ENCODE results near the gene GRIN2A. TPM values are rescaled to one million over a fixed set of nuclear protein-coding genes. Genes with fewer than 3 reads are reported as not detected.

Gene GRIN2A
- total and polyA plus RNA-seq, 2 donors (not counting 1 experiment from before 2014, with no cell fraction given), result 0.44 TPM; not detected in 1

GRCh38 chr16:9911989-9912388 is 270.2 kb downstream of the GRIN2A start:
- TF ChIP-seq CTCF (IDR thresholded peaks at IDR 0.05) (no peak), EZH2 (IDR thresholded peaks at IDR 0.05; ENCODE audit: borderline replicate concordance, insufficient read depth, low read depth, low read length, poor library complexity, severe bottlenecking) (no peak)
- H4K20me1 ChIP-seq (ENCODE audit: control insufficient read depth, insufficient read depth, low read length, poor library complexity, severe bottlenecking), result no peaks in the 10 kb centered on the region
- no peaks in the 10 kb centered on the region for H3K4me1 ChIP-seq (ENCODE audit: control insufficient read depth in 2 of 2, insufficient read depth in 2 of 2, low read length in 2 of 2)
- H3K9ac ChIP-seq (ENCODE audit: low read length), result no peak overlapping the region
- Mint-ChIP-seq H3K27ac (no peak overlapping the region), H3K27me3 (peaks cover 20% of the 10 kb centered on the region), H3K4me1 (no peaks in the 10 kb centered on the region), H3K9me3 (ENCODE audit: insufficient read depth) (no peaks in the 10 kb centered on the region), H3K4me3 (no peak overlapping the region)
- POLR2A ChIA-PET, result no interaction called here
- CTCF ChIA-PET, result no interaction called here
- H3K9me3 ChIP-seq (ENCODE audit: control extremely low read depth in 1 of 3, control insufficient read depth in 2 of 3, insufficient read depth in 1 of 3, low read length in 2 of 3), result no peaks in the 10 kb centered on the region
- ATAC-seq (ENCODE audit: low read depth) (no peak), DNase-seq (no peak)
- H3K4me3 ChIP-seq (ENCODE audit: control extremely low read depth in 1 of 5, extremely low read depth in 1 of 5, insufficient read depth in 1 of 5, low read depth in 2 of 5, low read length in 4 of 5), result no peak overlapping the region
- H2AFZ ChIP-seq (ENCODE audit: insufficient read depth, low read depth, low read length, poor library complexity, severe bottlenecking), result no peak overlapping the region
- no peak overlapping the region for H3K4me2 ChIP-seq (replicated peaks; ENCODE audit: low read depth, low read length, poor library complexity, severe bottlenecking)
- no peaks in the 10 kb centered on the region for H3K79me2 ChIP-seq (ENCODE audit: control insufficient read depth, insufficient read depth, low read length)
- intact Hi-C loops (cut with micrococcal nuclease), result no loop called here
- WGBS (ENCODE audit: insufficient coverage), result 87% methylated on average over 3 of the region's 4 CpGs
- H3K27me3 ChIP-seq (replicated peaks in 1 of 4; ENCODE audit: control extremely low read depth in 1 of 4, control insufficient read depth in 3 of 4, insufficient read depth in 4 of 4, low read length in 3 of 4), result no peaks in the 10 kb centered on the region
- H3K36me3 ChIP-seq (replicated peaks in 1 of 2; ENCODE audit: control extremely low read depth in 1 of 2, control insufficient read depth in 1 of 2, extremely low read depth in 1 of 2, insufficient read depth in 2 of 2, low read length in 1 of 2), result no peaks in the 10 kb centered on the region
- H3K27ac ChIP-seq (ENCODE audit: low read length in 2 of 2), result no peak overlapping the region

- Mint-ChIP-seq H3K4me3 (no peak overlapping the region), H3K9me3 (ENCODE audit: insufficient read depth) (no peaks in the 10 kb centered on the region), H3K4me1 (no peaks in the 10 kb centered on the region), H3K27me3 (peaks cover 19% of the 10 kb centered on the region), H3K27ac (no peak overlapping the region)
- Histone ChIP-seq H3K4me3 (ENCODE audit: control extremely low read depth in 1 of 5, extremely low read depth in 1 of 5, insufficient read depth in 1 of 5, low read depth in 2 of 5, low read length in 4 of 5) (no peak overlapping the region), H2AFZ (ENCODE audit: insufficient read depth, low read depth, low read length, poor library complexity, severe bottlenecking) (no peak overlapping the region), H3K27me3 (replicated peaks in 1 of 4; ENCODE audit: control extremely low read depth in 1 of 4, control insufficient read depth in 3 of 4, insufficient read depth in 4 of 4, low read length in 3 of 4) (no peaks in the 10 kb centered on the region), H4K20me1 (ENCODE audit: control insufficient read depth, insufficient read depth, low read length, poor library complexity, severe bottlenecking) (no peaks in the 10 kb centered on the region), H3K79me2 (ENCODE audit: control insufficient read depth, insufficient read depth, low read length) (no peaks in the 10 kb centered on the region), H3K4me1 (ENCODE audit: control insufficient read depth in 2 of 2, insufficient read depth in 2 of 2, low read length in 2 of 2) (no peaks in the 10 kb centered on the region), H3K9me3 (ENCODE audit: control extremely low read depth in 1 of 3, control insufficient read depth in 2 of 3, insufficient read depth in 1 of 3, low read length in 2 of 3) (no peaks in the 10 kb centered on the region), H3K27ac (ENCODE audit: low read length in 2 of 2) (no peak overlapping the region), H3K9ac (ENCODE audit: low read length) (no peak overlapping the region), H3K36me3 (replicated peaks in 1 of 2; ENCODE audit: control extremely low read depth in 1 of 2, control insufficient read depth in 1 of 2, extremely low read depth in 1 of 2, insufficient read depth in 2 of 2, low read length in 1 of 2) (no peaks in the 10 kb centered on the region), H3K4me2 (replicated peaks; ENCODE audit: low read depth, low read length, poor library complexity, severe bottlenecking) (no peak overlapping the region)
- ChIA-PET POLR2A (no interaction called here), CTCF (no interaction called here)
- WGBS (ENCODE audit: insufficient coverage), result 100% methylated on average over 1 of the region's 4 CpGs
- no peak for DNase-seq
- intact Hi-C loops (cut with micrococcal nuclease), result no loop called here
- ATAC-seq (ENCODE audit: low read depth), result no peak
- no peak for TF ChIP-seq EZH2 (IDR thresholded peaks at IDR 0.05; ENCODE audit: borderline replicate concordance, insufficient read depth, low read depth, low read length, poor library complexity, severe bottlenecking)
- TF ChIP-seq CTCF (IDR thresholded peaks at IDR 0.05), result no peak
Measured at GRCh38 chr16:9911231-9911630, 271.0 kb downstream of the GRIN2A start.
